Measurements from ENCODE around the gene EWSR1.

The EWSR1 gene

DNA sequence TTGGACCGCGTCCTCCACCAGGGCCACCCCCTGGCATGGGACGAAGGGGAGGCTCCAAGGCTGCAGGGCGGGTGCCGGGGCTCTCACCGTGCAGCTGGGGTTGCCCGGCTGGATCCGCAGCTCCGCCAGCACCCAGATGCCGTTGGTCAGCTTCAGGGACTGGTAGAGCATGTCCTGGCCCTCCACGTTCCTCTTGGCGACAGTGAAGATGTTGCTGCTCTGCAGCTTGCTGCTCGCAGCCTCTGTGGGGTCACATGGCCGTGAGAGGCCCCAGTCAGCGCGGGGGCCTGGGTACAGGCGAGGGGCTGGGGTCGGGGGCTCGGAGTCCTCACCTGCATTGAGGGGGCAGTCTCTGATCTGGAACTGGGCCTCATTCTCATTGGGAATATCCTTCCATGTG, 62.2 kb downstream of the EWSR1 start:
- Histone ChIP-seq H3K9me3 (replicated peaks; ENCODE audit: low read length) (no peaks in the 10 kb centered on the region), H3K4me3 (ENCODE audit: low read length) (no peak overlapping the region), H3K4me1 (ENCODE audit: control insufficient read depth, insufficient read depth, low read length) (peaks cover 44% of the 10 kb centered on the region), H3K9ac (ENCODE audit: low read depth, low read length) (no peak overlapping the region), H3K27me3 (ENCODE audit: control insufficient read depth, insufficient read depth, low read length) (no peaks in the 10 kb centered on the region), H3K4me2 (ENCODE audit: low read length) (no peak overlapping the region), H3K36me3 (ENCODE audit: insufficient read depth, low read length) (peaks cover 52% of the 10 kb centered on the region)

DNA sequence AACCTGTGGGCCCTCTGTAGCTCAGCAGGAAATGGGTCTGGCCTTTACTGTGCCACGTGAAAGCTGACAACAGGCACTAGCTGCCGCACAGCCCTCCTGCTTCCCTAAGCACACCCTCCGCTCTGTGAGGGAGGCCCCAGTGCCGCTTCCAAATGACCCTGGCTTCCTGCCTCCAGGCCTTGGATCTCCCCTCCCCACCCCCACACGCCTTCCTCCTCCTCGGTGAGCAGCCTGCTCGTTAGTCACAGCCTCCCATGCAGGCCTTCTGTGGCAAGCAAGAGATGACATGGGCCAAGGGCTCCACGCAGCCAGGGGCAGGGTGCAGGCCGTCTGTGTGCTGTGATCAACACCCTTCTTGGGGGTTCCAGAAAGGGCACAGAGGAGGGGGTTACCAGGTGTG, 62.7 kb downstream of the EWSR1 start:
- peak overlapping the region; percentile 24 for H3K4me2 ChIP-seq (ENCODE audit: low read length)
- no peak overlapping the region for H3K4me3 ChIP-seq (ENCODE audit: low read length)
- peaks cover 48% of the 10 kb centered on the region for H3K4me1 ChIP-seq (ENCODE audit: control insufficient read depth, insufficient read depth, low read length)
- H3K9me3 ChIP-seq (replicated peaks; ENCODE audit: low read length) = no peaks in the 10 kb centered on the region
- no peak overlapping the region for H3K9ac ChIP-seq (ENCODE audit: low read depth, low read length)
- no peaks in the 10 kb centered on the region for H3K27me3 ChIP-seq (ENCODE audit: control insufficient read depth, insufficient read depth, low read length)
- peaks cover 56% of the 10 kb centered on the region for H3K36me3 ChIP-seq (ENCODE audit: insufficient read depth, low read length)

DNA sequence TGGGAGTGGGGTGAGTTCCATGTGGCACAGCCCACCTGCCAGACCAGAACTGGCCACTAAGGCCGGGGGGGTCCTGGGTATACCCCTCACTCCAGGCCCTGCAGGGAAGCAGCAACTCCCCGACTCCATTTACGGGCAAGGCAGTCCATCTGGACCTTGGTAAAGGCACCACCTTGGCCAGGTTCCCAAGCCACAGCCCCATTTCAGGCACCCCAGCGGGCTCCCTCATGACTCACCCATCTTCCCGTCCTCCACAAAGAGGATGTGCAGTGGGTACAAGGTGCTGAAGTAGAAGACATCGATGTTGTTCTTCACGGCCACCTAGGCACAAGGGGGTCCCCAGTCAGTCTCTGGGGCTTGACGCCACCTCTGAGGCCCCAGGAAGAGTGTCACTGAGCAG, 63.1 kb downstream of the EWSR1 start:
- Histone ChIP-seq H3K36me3 (ENCODE audit: insufficient read depth, low read length) (peaks cover 56% of the 10 kb centered on the region), H3K27me3 (ENCODE audit: control insufficient read depth, insufficient read depth, low read length) (no peaks in the 10 kb centered on the region), H3K4me2 (ENCODE audit: low read length) (peak overlapping the region; percentile 24), H3K9ac (ENCODE audit: low read depth, low read length) (no peak overlapping the region), H3K4me3 (ENCODE audit: low read length) (no peak overlapping the region), H3K9me3 (replicated peaks; ENCODE audit: low read length) (no peaks in the 10 kb centered on the region), H3K4me1 (ENCODE audit: control insufficient read depth, insufficient read depth, low read length) (peaks cover 48% of the 10 kb centered on the region)

GRCh38 chr22:29331658-29332300, 63.7 kb downstream of the EWSR1 start:
- H3K9me3 ChIP-seq (replicated peaks; ENCODE audit: low read length) = no peaks in the 10 kb centered on the region
- H3K4me1 ChIP-seq (ENCODE audit: control insufficient read depth, insufficient read depth, low read length) = peaks cover 48% of the 10 kb centered on the region
- H3K36me3 ChIP-seq (ENCODE audit: insufficient read depth, low read length) = peaks cover 54% of the 10 kb centered on the region
- H3K4me2 ChIP-seq (ENCODE audit: low read length) = no peak overlapping the region
- no peak overlapping the region for H3K9ac ChIP-seq (ENCODE audit: low read depth, low read length)
- H3K27me3 ChIP-seq (ENCODE audit: control insufficient read depth, insufficient read depth, low read length) = no peaks in the 10 kb centered on the region
- H3K4me3 ChIP-seq (ENCODE audit: low read length) = no peak overlapping the region

DNA sequence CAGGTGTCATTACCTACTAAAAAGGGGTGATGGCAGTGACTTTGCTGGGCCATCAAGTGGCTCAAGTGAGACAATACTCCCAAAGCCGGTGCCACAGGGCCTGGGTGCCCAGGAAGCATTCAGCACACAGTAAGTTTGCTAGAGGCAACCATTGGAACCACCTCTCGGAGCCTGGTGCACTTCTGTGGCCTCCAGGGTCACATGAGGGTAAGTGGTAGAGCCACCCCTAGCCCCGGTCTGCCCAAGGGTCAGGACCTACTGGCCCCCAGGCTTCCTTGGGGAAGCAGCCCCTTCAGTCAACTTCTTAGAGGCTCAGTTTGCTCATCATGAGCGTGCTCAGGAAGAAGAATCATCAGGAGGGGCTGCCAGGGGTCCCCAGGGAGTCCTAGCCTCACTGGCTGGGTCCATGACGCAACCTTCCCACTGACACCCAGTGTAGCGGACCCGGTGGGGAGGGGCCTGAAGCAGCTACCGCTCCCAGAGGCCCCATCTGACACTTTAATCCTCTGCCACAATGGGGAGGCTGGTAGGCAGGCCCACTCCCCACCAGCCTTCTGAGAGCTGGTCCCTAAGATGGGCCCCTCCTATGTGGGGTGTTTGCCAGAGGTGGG, 64.9 kb downstream of the EWSR1 start:
- H3K4me3 ChIP-seq (ENCODE audit: low read length) = no peak overlapping the region
- H3K9me3 ChIP-seq (replicated peaks; ENCODE audit: low read length) = no peaks in the 10 kb centered on the region
- no peak overlapping the region for H3K9ac ChIP-seq (ENCODE audit: low read depth, low read length)
- H3K4me1 ChIP-seq (ENCODE audit: control insufficient read depth, insufficient read depth, low read length) = peaks cover 45% of the 10 kb centered on the region
- H3K27me3 ChIP-seq (ENCODE audit: control insufficient read depth, insufficient read depth, low read length) = no peaks in the 10 kb centered on the region
- peaks cover 55% of the 10 kb centered on the region for H3K36me3 ChIP-seq (ENCODE audit: insufficient read depth, low read length)
- no peak overlapping the region for H3K4me2 ChIP-seq (ENCODE audit: low read length)

DNA sequence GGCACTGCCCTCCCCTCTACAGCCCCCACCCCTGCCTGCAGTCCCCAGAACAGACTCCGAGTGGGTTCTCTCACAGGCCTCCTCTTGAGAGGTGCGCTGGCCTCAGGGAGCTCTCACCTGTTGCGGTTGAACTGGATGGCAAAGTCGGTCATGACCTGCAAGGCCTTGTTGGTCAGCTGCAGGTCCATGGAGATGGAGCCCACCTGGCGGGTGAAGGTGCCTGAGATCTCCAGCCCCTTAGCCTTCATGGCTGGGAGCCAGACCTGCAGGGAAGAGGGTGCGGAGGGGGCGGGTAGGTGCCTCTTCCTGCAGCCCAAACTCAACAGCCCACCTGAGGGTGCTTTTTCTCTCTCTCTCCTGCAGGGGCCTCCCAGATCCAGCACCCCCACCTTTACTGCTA, 66.1 kb downstream of the EWSR1 start:
- no peak overlapping the region for H3K4me2 ChIP-seq (ENCODE audit: low read length)
- H3K36me3 ChIP-seq (ENCODE audit: insufficient read depth, low read length) = peaks cover 59% of the 10 kb centered on the region
- H3K9ac ChIP-seq (ENCODE audit: low read depth, low read length) = no peak overlapping the region

GRCh38 chr22:29334696-29335344, 66.8 kb downstream of the EWSR1 start:
- H3K4me1 ChIP-seq (ENCODE audit: control insufficient read depth, insufficient read depth, low read length) = peaks cover 28% of the 10 kb centered on the region
- H3K4me2 ChIP-seq (ENCODE audit: low read length) = no peak overlapping the region
- no peak overlapping the region for H3K9ac ChIP-seq (ENCODE audit: low read depth, low read length)
- no peaks in the 10 kb centered on the region for H3K9me3 ChIP-seq (replicated peaks; ENCODE audit: low read length)
- peaks cover 63% of the 10 kb centered on the region for H3K36me3 ChIP-seq (ENCODE audit: insufficient read depth, low read length)
- H3K27me3 ChIP-seq (ENCODE audit: control insufficient read depth, insufficient read depth, low read length) = no peaks in the 10 kb centered on the region
- no peak overlapping the region for H3K4me3 ChIP-seq (ENCODE audit: low read length)

More for the DNA sequence above, 66.1 kb downstream of the EWSR1 start:
- H3K9me3 ChIP-seq (replicated peaks; ENCODE audit: low read length) = no peaks in the 10 kb centered on the region
- no peaks in the 10 kb centered on the region for H3K27me3 ChIP-seq (ENCODE audit: control insufficient read depth, insufficient read depth, low read length)
- H3K4me3 ChIP-seq (ENCODE audit: low read length) = no peak overlapping the region
- H3K4me1 ChIP-seq (ENCODE audit: control insufficient read depth, insufficient read depth, low read length) = peaks cover 34% of the 10 kb centered on the region

DNA sequence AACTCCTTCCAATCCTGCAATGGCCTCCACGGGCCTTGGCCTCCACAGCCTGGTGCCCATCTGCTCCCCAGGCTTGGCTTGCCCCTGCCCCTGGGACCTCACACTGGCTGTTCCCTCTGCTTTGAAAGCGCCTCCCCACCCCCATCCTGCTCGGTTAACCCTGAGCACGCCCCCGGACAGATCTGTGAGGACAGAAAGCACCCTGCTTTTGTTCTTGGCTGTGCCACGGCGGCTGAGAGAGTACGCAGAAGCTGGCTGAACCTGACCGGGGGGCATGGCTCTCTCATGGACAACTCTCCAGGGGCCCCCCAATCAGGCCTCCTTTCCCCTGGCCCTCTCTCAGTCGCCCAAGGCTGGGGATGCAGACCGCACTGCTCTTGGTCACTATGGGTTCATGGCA, 67.6 kb downstream of the EWSR1 start:
- Histone ChIP-seq H3K27me3 (ENCODE audit: control insufficient read depth, insufficient read depth, low read length) (no peaks in the 10 kb centered on the region), H3K4me3 (ENCODE audit: low read length) (no peak overlapping the region), H3K36me3 (ENCODE audit: insufficient read depth, low read length) (peaks cover 66% of the 10 kb centered on the region), H3K9me3 (replicated peaks; ENCODE audit: low read length) (no peaks in the 10 kb centered on the region), H3K4me1 (ENCODE audit: control insufficient read depth, insufficient read depth, low read length) (peaks cover 21% of the 10 kb centered on the region), H3K9ac (ENCODE audit: low read depth, low read length) (no peak overlapping the region), H3K4me2 (ENCODE audit: low read length) (no peak overlapping the region)

GRCh38 chr22:29336751-29337490, 68.9 kb downstream of the EWSR1 start:
- H3K4me1 ChIP-seq (ENCODE audit: control insufficient read depth, insufficient read depth, low read length) = peaks cover 10% of the 10 kb centered on the region

GRCh38 chr22:29337631-29338284, 69.7 kb downstream of the EWSR1 start:
- no peak overlapping the region for H3K4me3 ChIP-seq (ENCODE audit: low read length)
- H3K4me2 ChIP-seq (ENCODE audit: low read length) = no peak overlapping the region
- peaks cover 10% of the 10 kb centered on the region for H3K4me1 ChIP-seq (ENCODE audit: control insufficient read depth, insufficient read depth, low read length)
- peaks cover 77% of the 10 kb centered on the region for H3K36me3 ChIP-seq (ENCODE audit: insufficient read depth, low read length)
- H3K9me3 ChIP-seq (replicated peaks; ENCODE audit: low read length) = no peaks in the 10 kb centered on the region
- H3K27me3 ChIP-seq (ENCODE audit: control insufficient read depth, insufficient read depth, low read length) = no peaks in the 10 kb centered on the region
- no peak overlapping the region for H3K9ac ChIP-seq (ENCODE audit: low read depth, low read length)

More at GRCh38 chr22:29336751-29337490, 68.9 kb downstream of the EWSR1 start:
- Histone ChIP-seq H3K9me3 (replicated peaks; ENCODE audit: low read length) (no peaks in the 10 kb centered on the region), H3K4me3 (ENCODE audit: low read length) (no peak overlapping the region), H3K27me3 (ENCODE audit: control insufficient read depth, insufficient read depth, low read length) (no peaks in the 10 kb centered on the region), H3K36me3 (ENCODE audit: insufficient read depth, low read length) (peaks cover 79% of the 10 kb centered on the region), H3K9ac (ENCODE audit: low read depth, low read length) (no peak overlapping the region), H3K4me2 (ENCODE audit: low read length) (no peak overlapping the region)

DNA sequence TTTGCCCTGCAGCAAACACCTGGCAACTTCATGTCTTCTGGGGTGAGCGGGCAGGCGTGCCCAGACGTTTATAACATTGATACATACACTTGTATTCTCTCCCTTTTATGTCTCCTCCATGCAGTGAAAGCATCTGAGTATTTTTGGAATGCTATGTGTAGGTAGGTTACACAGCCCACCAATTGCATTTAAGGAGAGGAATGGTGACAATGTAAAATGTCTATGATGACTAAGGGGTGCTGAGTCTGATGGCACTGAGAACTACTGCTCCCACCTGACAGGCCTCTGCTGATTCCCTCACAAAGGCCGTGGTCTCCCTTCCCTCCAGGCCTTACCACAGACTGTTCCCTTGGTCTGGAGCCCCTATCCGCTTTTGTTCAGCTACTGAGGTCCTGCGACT, 70.3 kb downstream of the EWSR1 start:
- no peak overlapping the region for H3K4me2 ChIP-seq (ENCODE audit: low read length)
- H3K36me3 ChIP-seq (ENCODE audit: insufficient read depth, low read length) = peaks cover 79% of the 10 kb centered on the region
- H3K4me3 ChIP-seq (ENCODE audit: low read length) = no peak overlapping the region
- H3K4me1 ChIP-seq (ENCODE audit: control insufficient read depth, insufficient read depth, low read length) = peaks cover 15% of the 10 kb centered on the region
- H3K9me3 ChIP-seq (replicated peaks; ENCODE audit: low read length) = no peaks in the 10 kb centered on the region
- H3K27me3 ChIP-seq (ENCODE audit: control insufficient read depth, insufficient read depth, low read length) = no peaks in the 10 kb centered on the region
- H3K9ac ChIP-seq (ENCODE audit: low read depth, low read length) = no peak overlapping the region

Measured in skeletal muscle satellite cell (primary cell).